ENCODE measurements around the gene SERTAD3. TPM values are rescaled to one million over a fixed set of nuclear protein-coding genes. Genes with fewer than 3 reads are reported as not detected.
"Not testable (repeated sequence)": the region's sequence is repeated elsewhere in the genome, so short reads cannot be mapped to it uniquely, and the experiment has no call there.

SERTAD3 gene
- total RNA-seq, 2 donors from 2014 or later = 22.7 to 37.3 TPM

- intact Hi-C loops (cut with DNase I) = no loop called here
- H3K36me3 ChIP-seq = no peaks in the 10 kb centered on the region
- H3K27ac ChIP-seq = peak overlapping the region; percentile 93 to 98
- DNase-seq (ENCODE audit: low spot score) = peak; percentile 89
- H3K4me1 ChIP-seq (replicated peaks) = no peaks in the 10 kb centered on the region
- H3K27me3 ChIP-seq (replicated peaks; ENCODE audit: insufficient read depth) = no peaks in the 10 kb centered on the region
- under 1% methylated on average over 26 of the region's 50 CpGs for WGBS
- peak overlapping the region; percentile 32 to 36 for H3K4me3 ChIP-seq
- TF ChIP-seq POLR2A (IDR thresholded peaks at IDR 0.05) (peak; percentile 51), POLR2AphosphoS5 (IDR thresholded peaks at IDR 0.05) (peak; percentile 68)
- TF ChIP-seq, protein P1, sequence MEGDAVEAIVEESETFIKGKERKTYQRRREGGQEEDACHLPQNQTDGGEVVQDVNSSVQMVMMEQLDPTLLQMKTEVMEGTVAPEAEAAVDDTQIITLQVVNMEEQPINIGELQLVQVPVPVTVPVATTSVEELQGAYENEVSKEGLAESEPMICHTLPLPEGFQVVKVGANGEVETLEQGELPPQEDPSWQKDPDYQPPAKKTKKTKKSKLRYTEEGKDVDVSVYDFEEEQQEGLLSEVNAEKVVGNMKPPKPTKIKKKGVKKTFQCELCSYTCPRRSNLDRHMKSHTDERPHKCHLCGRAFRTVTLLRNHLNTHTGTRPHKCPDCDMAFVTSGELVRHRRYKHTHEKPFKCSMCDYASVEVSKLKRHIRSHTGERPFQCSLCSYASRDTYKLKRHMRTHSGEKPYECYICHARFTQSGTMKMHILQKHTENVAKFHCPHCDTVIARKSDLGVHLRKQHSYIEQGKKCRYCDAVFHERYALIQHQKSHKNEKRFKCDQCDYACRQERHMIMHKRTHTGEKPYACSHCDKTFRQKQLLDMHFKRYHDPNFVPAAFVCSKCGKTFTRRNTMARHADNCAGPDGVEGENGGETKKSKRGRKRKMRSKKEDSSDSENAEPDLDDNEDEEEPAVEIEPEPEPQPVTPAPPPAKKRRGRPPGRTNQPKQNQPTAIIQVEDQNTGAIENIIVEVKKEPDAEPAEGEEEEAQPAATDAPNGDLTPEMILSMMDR (IDR thresholded peaks at IDR 0.05) = peak in 2 of 4 experiments; percentile 17 to 22
- no peaks in the 10 kb centered on the region for H3K9me3 ChIP-seq
These were observed 10.5 kb downstream of the SERTAD3 start for GRCh38 chr19:40433391-40434216.

GRCh38 chr19:40432760-40433159 is 11.4 kb downstream of the SERTAD3 start:
- H3K27me3 ChIP-seq (replicated peaks; ENCODE audit: insufficient read depth); intact Hi-C loops (cut with DNase I); H3K9me3 ChIP-seq; H3K4me1 ChIP-seq (replicated peaks); DNase-seq (ENCODE audit: low spot score); H3K36me3 ChIP-seq: not testable (repeated sequence)
- peak overlapping the region; percentile 32 to 36 for H3K4me3 ChIP-seq
- H3K27ac ChIP-seq = peak overlapping the region; percentile 93 to 98
- WGBS = 34% methylated on average over 7 of the region's 7 CpGs

GRCh38 chr19:40431698-40432097 is 12.4 kb downstream of the SERTAD3 start:
- no peak for TF ChIP-seq POLR2A (IDR thresholded peaks at IDR 0.05)
- TF ChIP-seq, protein P1 (IDR thresholded peaks at IDR 0.05) = no peak
- TF ChIP-seq POLR2AphosphoS5 (IDR thresholded peaks at IDR 0.05) = no peak
- no peaks in the 10 kb centered on the region for H3K36me3 ChIP-seq
- H3K9me3 ChIP-seq = no peaks in the 10 kb centered on the region
- H3K4me3 ChIP-seq = no peak overlapping the region
- H3K27ac ChIP-seq = peak overlapping the region; percentile 93 to 98
- no peaks in the 10 kb centered on the region for H3K27me3 ChIP-seq (replicated peaks; ENCODE audit: insufficient read depth)
- WGBS = 91% methylated on average over 3 of the region's 3 CpGs
- no peak for DNase-seq (ENCODE audit: low spot score)
- H3K4me1 ChIP-seq (replicated peaks) = no peaks in the 10 kb centered on the region
- intact Hi-C loops (cut with DNase I) = no loop called here

GRCh38 chr19:40430242-40430641 is 13.9 kb downstream of the SERTAD3 start:
- H3K36me3 ChIP-seq; DNase-seq (ENCODE audit: low spot score); H3K4me3 ChIP-seq; intact Hi-C loops (cut with DNase I); H3K27ac ChIP-seq; H3K4me1 ChIP-seq (replicated peaks); H3K27me3 ChIP-seq (replicated peaks; ENCODE audit: insufficient read depth); H3K9me3 ChIP-seq: not testable (repeated sequence)
- WGBS = 94% methylated on average over 10 of the region's 10 CpGs

DNA sequence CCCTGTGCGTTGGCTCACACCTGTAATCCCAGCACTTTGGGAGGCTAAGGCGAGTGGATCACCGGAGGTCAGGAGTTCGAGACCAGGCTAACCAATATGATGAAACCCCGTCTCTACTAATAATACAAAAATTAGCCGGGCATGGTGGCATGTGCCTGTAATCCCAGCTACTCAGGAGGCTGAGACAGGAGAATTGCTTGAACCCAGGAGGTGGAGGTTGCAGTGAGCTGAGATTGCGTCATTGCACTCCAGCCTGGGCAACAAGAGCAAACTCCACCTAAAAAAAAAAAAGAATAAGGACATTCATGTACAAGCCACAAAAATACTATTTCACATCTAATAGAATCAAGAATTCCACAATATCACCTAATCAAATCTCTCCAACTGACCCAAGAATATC is 15.9 kb downstream of the SERTAD3 start:
- not testable (repeated sequence) for H3K4me1 ChIP-seq (replicated peaks); DNase-seq (ENCODE audit: low spot score); H3K4me3 ChIP-seq; H3K27me3 ChIP-seq (replicated peaks; ENCODE audit: insufficient read depth); H3K27ac ChIP-seq; H3K9me3 ChIP-seq; H3K36me3 ChIP-seq
- intact Hi-C loops (cut with DNase I) = loop anchor here (5.0 kb wide), 1 partner anchor 81 kb away; the partner anchor contains the start of genes C19orf47 and PLD3
- 93% methylated on average over 7 of the region's 7 CpGs for WGBS

DNA sequence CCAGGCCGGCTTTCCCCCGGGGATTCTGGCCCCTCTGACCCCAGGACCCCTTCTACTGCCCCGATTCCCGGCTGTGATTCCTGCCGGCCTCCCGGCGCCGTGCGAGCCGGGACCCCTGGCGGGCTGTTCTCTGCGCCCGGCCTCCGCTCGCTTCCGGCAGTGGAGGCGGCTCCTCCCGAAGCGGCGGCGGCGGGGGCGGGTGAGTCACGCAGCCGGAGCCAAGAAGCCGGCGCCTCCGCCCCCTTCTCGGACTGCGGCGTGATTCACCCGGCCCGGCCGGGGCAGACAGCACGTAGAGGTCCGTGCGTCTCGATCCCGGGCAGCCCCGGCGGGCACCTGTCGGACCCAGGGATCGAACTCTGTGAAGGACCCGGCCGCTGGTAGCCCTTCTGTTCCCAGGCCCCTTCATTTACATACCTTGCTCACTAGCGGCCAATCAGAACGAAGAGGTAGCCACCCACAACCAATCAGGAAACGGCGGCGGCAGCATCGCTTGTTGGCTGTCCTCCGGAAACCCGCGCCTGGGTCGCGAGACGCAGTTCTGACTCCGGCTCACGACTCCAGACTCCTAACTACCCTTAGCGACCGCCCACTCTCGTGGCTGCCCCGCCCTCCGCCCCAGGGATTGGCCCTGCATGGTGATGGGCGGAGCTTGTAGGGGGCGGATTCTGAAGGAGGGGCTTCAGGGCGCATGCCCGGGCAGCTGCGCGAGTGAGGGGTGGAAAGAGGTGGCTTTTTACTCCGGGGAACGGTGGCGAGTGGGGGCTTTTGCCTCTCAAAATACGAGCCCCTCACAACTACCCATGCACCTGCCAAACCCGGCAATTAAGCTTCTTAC is 18.5 kb downstream of the SERTAD3 start, which contains the start of gene SERTAD1:
TSS of gene SERTAD1 (minus strand) at position 543 of the 838 bp plus-strand sequence. CDS start 2,446 bp downstream, outside the sequence.
- Histone ChIP-seq H3K36me3 (peaks cover 8 to 10% of the 10 kb centered on the region in 2 donors), H3K27ac (peak within 1 kb of the TSS; percentile 100), H3K9me3 (no peaks in the 10 kb centered on the region), H3K27me3 (replicated peaks; ENCODE audit: insufficient read depth) (no peaks in the 10 kb centered on the region), H3K4me3 (peak within 1 kb of the TSS; percentile 95 to 98), H3K4me1 (replicated peaks) (peaks cover 4% of the 10 kb centered on the region)
- intact Hi-C loops (cut with DNase I) = loop anchor here (2.0 to 5.0 kb wide), 2 partner anchors 39 to 78 kb away; partner anchors contain the start of genes BLVRB, C19orf47 and PLD3
- TF ChIP-seq, protein P1 (IDR thresholded peaks at IDR 0.05) = peak; percentile 67 to 92 (median 88)
- peak; percentile 100 for TF ChIP-seq POLR2A (IDR thresholded peaks at IDR 0.05)
- peak; percentile 100 for TF ChIP-seq POLR2AphosphoS5 (IDR thresholded peaks at IDR 0.05)
- peak; percentile 100 for DNase-seq (ENCODE audit: low spot score)
- under 1% methylated on average over 64 of the region's 75 CpGs for WGBS
